ENCODE results near the gene AASS.

GRCh38 chr7:122064971-122065370 lies 79.1 kb downstream of the AASS start:
- TF ChIP-seq CTCF (IDR thresholded peaks at IDR 0.05) (no peak), POLR2A (IDR thresholded peaks at IDR 0.05) (no peak)

Data from adrenal gland (tissue), 5 donors.